ENCODE results near the gene TMEM151B.

The TMEM151B gene

GRCh38 chr6:44278774-44279697 lies 8.8 kb downstream of the TMEM151B start:
- no peak for DNase-seq (ENCODE audit: low spot score)

DNA sequence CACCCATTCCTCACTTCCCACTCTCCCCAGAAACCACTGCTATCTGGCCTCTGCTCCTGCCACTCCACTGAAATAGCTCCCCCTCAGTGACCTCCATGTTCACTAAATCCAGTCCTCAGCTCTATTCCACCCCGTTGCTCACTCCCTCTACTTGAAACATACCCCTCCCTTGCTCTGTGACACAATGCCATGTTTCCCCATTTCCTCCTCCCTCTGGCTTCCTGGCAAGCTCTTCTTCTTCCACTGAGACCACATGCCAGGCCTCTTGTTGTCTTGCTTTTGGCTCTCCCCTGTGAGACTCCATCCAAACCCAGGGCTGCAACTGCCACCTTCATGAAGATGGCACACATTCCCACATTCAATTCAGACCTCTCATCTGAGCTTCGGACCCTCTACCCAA lies 13.9 kb downstream of the TMEM151B start:
- DNase-seq (ENCODE audit: low spot score) = peak; percentile 99

DNA sequence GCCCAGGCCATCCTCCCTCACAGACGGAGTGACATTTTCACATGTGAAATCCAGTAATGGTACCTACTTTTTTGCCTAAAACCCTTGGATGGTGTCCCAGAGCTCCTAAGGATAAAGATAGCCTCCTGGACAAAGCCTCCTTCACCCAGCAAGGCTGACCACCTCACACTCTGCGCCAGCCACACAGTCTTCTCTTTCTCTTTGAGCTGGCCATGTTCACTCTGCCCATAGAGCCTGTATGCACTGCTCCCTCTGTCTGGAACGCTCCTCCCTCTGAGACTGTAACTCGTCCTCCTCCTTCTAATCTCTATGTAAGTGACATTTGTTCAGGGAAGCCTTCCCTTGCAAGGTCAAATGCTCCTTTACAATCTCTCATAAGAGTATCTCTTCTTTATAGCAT lies 14.6 kb downstream of the TMEM151B start:
- peak; percentile 69 for DNase-seq (ENCODE audit: low spot score)

GRCh38 chr6:44285552-44286284 lies 15.5 kb downstream of the TMEM151B start:
- no peak for DNase-seq (ENCODE audit: low spot score)

GRCh38 chr6:44286285-44286565 lies 16.0 kb downstream of the TMEM151B start:
- DNase-seq (ENCODE audit: low spot score) = no peak

GRCh38 chr6:44286747-44287146 lies 16.5 kb downstream of the TMEM151B start:
- no peak for DNase-seq (ENCODE audit: low spot score)

GRCh38 chr6:44289726-44290260 lies 19.5 kb downstream of the TMEM151B start:
- DNase-seq (ENCODE audit: low spot score) = peak; percentile 98

GRCh38 chr6:44291841-44292240 lies 21.6 kb downstream of the TMEM151B start:
- no peak for DNase-seq (ENCODE audit: low spot score)

- peak; percentile 76 for DNase-seq (ENCODE audit: low spot score)
Measured at GRCh38 chr6:44292661-44293365, 22.6 kb downstream of the TMEM151B start.

DNA sequence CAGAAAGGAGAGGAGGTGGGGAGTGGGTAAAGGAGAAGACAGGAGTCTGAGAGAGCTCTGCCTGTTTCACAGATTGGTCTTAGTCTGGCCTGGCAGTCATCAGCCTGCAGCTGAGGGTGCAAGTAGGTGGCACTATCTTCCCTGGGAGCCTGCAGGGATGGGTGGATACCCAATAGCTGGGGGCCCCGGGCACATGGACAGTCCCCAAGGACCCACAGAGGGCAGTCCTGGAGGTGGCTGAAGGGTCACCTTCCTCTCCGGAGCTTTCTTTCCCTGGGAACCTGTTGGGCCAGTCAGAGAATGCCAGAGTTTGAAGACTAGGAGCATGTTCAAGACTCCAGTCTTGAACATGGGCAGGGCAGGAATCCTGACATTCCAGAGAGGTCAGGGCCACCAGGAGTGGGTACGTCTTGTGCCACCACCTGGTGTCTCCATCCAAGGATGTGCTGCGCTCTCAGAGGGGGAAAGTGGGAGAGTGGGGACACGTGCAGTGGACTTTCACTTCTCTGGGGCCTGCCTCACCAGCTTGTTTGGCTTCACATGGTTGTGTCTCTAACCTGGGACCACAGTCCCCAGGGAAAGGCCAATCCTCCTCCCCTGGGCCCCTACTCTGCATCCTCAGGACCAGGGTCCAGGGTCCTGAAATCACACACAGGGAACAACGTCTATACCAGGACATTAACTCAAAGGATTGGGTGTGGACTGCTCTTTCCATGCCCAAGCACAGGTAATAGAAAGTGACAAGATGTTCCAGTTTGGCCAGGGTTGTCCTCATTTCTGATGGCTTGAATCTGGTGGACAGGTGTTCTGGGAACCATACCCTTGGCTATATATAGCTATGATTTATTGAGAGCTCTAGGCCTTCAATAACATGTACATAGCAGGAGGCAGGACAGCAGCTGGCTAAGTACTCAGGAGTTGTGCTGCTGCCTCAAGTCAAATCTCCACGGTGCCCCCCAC lies 24.9 kb downstream of the TMEM151B start:
- DNase-seq (ENCODE audit: low spot score) = peak; percentile 58

- peak; percentile 61 for DNase-seq (ENCODE audit: low spot score)
Measured at GRCh38 chr6:44297063-44298038, 27.1 kb downstream of the TMEM151B start.

DNA sequence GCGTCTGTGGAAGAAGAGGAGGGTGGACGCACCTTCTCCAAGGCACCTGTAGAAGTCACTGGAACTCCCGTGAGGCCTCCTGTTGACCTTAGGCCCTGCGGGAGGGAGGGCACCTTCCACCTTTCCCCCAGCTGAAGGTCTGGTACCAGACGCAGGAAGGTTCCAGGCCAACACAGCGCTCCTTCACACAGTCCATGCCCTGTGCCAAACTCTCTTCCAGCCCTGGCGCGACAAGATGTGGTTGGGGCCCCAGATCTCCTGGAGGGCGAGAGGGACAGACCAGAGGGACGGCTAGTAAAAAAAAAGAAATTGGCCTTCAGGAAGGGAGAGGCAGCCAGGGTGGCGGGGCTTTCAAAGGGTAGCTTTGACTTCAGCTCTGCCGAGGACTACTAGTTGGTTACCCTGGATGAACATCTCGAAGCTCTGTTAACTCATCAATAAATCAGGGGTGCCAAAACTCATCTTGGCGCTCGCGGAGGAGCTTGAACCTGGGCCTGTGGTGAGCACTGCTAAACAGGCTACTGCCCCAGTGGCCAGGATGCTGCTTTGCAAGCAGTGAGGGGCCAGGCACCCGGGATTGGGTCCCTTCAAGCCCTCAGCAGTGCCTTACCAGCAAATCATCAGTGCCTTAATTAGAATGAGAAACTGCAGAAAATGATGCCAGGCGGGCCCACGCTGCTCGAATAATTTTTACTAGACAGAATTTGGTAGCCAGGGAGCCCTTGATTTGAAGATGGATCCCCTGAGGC lies 28.0 kb downstream of the TMEM151B start:
- no peak for DNase-seq (ENCODE audit: low spot score)

- no peak for DNase-seq (ENCODE audit: low spot score)
Measured at GRCh38 chr6:44298864-44299263, 28.6 kb downstream of the TMEM151B start.

GRCh38 chr6:44300292-44300823 lies 30.1 kb downstream of the TMEM151B start:
- DNase-seq (ENCODE audit: low spot score) = no peak

GRCh38 chr6:44301106-44301505 lies 30.9 kb downstream of the TMEM151B start:
- DNase-seq (ENCODE audit: low spot score) = no peak

DNA sequence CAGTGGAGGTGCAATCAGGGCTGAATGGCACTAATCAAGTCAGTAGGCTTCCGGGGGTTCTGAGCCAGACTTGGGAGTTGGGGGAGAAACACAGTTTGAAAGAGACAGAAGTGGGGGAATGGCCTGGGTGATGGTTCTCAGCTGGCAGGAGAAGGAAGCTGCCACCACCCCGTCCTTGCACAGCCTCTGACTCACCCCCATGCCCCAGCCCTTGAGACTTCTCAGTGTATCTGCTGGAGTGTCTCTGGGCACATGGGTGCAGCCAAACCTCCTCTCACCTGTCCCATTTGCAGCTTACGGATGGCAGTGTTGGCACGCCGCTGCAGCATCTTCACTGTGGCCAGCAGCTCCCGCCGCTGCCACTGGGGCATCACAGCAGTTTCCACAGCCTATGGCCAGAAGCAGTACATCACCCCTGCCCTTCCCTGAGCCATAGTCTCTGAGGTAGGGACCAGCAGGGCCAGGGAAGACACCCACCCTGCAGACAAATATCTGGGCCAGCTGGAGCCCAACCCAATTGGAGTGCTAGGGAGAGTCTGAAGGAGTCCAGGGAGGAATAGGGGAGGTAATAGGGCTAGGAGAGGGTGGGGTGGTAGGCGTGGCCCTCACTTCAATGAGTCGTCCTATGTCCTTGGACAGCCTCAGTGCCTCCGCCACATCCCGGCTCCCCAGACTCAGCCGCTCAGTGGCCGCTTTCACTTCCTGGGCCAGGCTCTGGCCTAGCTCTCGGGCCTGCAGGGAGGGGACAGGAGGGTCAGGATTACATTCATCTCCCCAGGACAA lies 31.7 kb downstream of the TMEM151B start:
- no peak for DNase-seq (ENCODE audit: low spot score)

GRCh38 chr6:44302856-44303255 lies 32.6 kb downstream of the TMEM151B start:
- DNase-seq (ENCODE audit: low spot score) = no peak

DNA sequence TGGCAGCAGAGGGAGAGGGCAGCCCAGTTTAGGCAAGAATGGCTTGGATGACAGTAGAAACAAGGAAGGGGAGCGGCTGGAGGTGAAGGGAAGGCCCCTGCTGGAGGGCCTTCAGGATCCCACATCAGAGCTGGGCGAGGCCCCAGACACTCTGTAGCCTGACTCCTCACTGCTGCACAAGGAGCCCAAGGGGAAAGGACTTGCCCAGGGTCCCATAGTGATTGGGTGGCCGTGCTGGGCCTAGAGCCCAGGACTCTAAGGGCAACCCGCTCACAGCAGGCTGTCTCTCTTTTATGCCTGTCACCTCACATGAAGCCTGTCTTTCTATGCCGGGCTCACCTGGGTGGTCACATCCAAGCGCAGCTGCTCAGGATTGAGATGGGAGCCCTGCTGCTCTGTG lies 33.6 kb downstream of the TMEM151B start:
- DNase-seq (ENCODE audit: low spot score) = no peak

Data from cerebellar cortex (tissue), 1 donor.